Mesenchymal stem cell (in vitro differentiated cells and primary cell): ENCODE measurements around the gene TMEM132A.

Source experiments
- DNase-seq: peaks from one replicate; pipeline ENCODE4 v3.0.0-alpha.2; 2013
- H2AFZ ChIP-seq: one replicate; pipeline ENCODE4 v1.6.1; 2013; ENCODE audit warnings: low read depth, mild to moderate bottlenecking, control low read depth, inconsistent platforms, low read length, moderate library complexity
- H2AK5ac ChIP-seq: 2 replicates; pipeline ENCODE4 v1.6.1; 2013; ENCODE audit warnings: low read length, moderate library complexity, mild to moderate bottlenecking, inconsistent platforms; ENCODE audit not compliant: severe bottlenecking
- H2BK120ac ChIP-seq: one replicate; pipeline ENCODE4 v1.6.1; 2013; ENCODE audit warnings: low read depth, mild to moderate bottlenecking, inconsistent platforms, low read length, moderate library complexity
- H2BK12ac ChIP-seq, 2 experiments: one replicate each; pipeline ENCODE4 v1.6.1; 2013; ENCODE audit warnings: inconsistent platforms in 2 of 2, low read length in 2 of 2, mild to moderate bottlenecking in 2 of 2, moderate library complexity in 2 of 2, control low read depth in 1 of 2
- H2BK15ac ChIP-seq: one replicate; pipeline ENCODE4 v1.6.1; 2013; ENCODE audit warnings: mild to moderate bottlenecking, low read depth, inconsistent platforms; ENCODE audit not compliant: poor library complexity, severe bottlenecking
- H2BK5ac ChIP-seq: 2 replicates; pipeline ENCODE4 v1.6.1; 2013; ENCODE audit warnings: low read depth, mild to moderate bottlenecking, low read length, control low read depth, inconsistent platforms; ENCODE audit not compliant: poor library complexity, severe bottlenecking
- H3K14ac ChIP-seq, 2 experiments: one replicate each; pipeline ENCODE4 v1.6.1; 2013; ENCODE audit warnings: inconsistent platforms in 2 of 2, low read length in 2 of 2, control low read depth in 1 of 2, mild to moderate bottlenecking in 1 of 2, moderate library complexity in 1 of 2
- H3K18ac ChIP-seq, 2 experiments: one replicate each; pipeline ENCODE4 v1.6.1; 2013; ENCODE audit warnings: inconsistent platforms in 2 of 2, low read length in 2 of 2, control low read depth in 1 of 2, low read depth in 1 of 2, mild to moderate bottlenecking in 1 of 2
- H3K23ac ChIP-seq, 2 experiments: one replicate each; pipeline ENCODE4 v1.6.1; 2013; ENCODE audit warnings: inconsistent platforms in 2 of 2, low read length in 2 of 2, mild to moderate bottlenecking in 2 of 2, moderate library complexity in 2 of 2, control low read depth in 1 of 2
- H3K27ac ChIP-seq: 2 replicates; pipeline ENCODE4 v1.5.1; 2013; ENCODE audit warnings: mild to moderate bottlenecking, moderate library complexity, low read length, control low read depth, inconsistent platforms; ENCODE audit not compliant: poor library complexity, severe bottlenecking
- H3K27me3 ChIP-seq, 2 experiments: 2 replicates each; pipeline versions ENCODE4 v1.6.1 to v1.7.0; 2013; ENCODE audit warnings: low read length in 2 of 2, mild to moderate bottlenecking in 2 of 2, moderate library complexity in 2 of 2, control low read depth in 1 of 2, inconsistent platforms in 1 of 2; ENCODE audit not compliant: control insufficient read depth in 1 of 2, insufficient read depth in 1 of 2
- H3K36me3 ChIP-seq, 2 experiments: 2 replicates each; pipeline versions ENCODE4 v1.6.1 to v1.7.0; 2013; ENCODE audit warnings: low read length in 2 of 2, control low read depth in 1 of 2, inconsistent platforms in 1 of 2, low read depth in 1 of 2, mild to moderate bottlenecking in 1 of 2; ENCODE audit not compliant: insufficient read depth in 2 of 2, control insufficient read depth in 1 of 2
- H3K4ac ChIP-seq, 2 experiments: one replicate each; pipeline ENCODE4 v1.6.1; 2013; ENCODE audit warnings: inconsistent platforms in 2 of 2, low read length in 2 of 2, mild to moderate bottlenecking in 2 of 2, moderate library complexity in 2 of 2, control low read depth in 1 of 2, low read depth in 1 of 2
- H3K4me1 ChIP-seq: 2 replicates; pipeline ENCODE4 v1.6.1; 2013; ENCODE audit warnings: low read depth, low read length, control low read depth; ENCODE audit not compliant: control insufficient read depth, insufficient read depth
- H3K4me2 ChIP-seq: 2 replicates; pipeline ENCODE4 v1.6.1; 2013; ENCODE audit warnings: low read length, mild to moderate bottlenecking, inconsistent platforms; ENCODE audit not compliant: poor library complexity, severe bottlenecking
- H3K4me3 ChIP-seq, 2 experiments: 2 replicates each; pipeline versions ENCODE4 v1.5.1 to v1.7.0; 2013; ENCODE audit warnings: low read length in 2 of 2, mild to moderate bottlenecking in 2 of 2, control low read depth in 1 of 2, low read depth in 1 of 2; ENCODE audit not compliant: insufficient read depth in 1 of 2
- H3K79me1 ChIP-seq: replicated peaks from 2 replicates; pipeline ENCODE4 v1.6.1; 2013; ENCODE audit warnings: mild to moderate bottlenecking, control low read depth, low read length, inconsistent platforms; ENCODE audit not compliant: poor library complexity, severe bottlenecking
- H3K9ac ChIP-seq: 2 replicates; pipeline ENCODE4 v1.7.0; 2013; ENCODE audit warnings: mild to moderate bottlenecking, low read length, moderate library complexity
- H3K9me3 ChIP-seq: 2 replicates; pipeline ENCODE4 v1.7.0; 2013; ENCODE audit warnings: mild to moderate bottlenecking, low read length; ENCODE audit not compliant: control insufficient read depth
- H4K8ac ChIP-seq: one replicate; pipeline ENCODE4 v1.6.1; 2013; ENCODE audit warnings: inconsistent platforms, mild to moderate bottlenecking, low read length, moderate library complexity
- H4K91ac ChIP-seq: one replicate; pipeline ENCODE4 v1.6.1; 2013; ENCODE audit warnings: mild to moderate bottlenecking, low read length, inconsistent platforms
- WGBS: methylation state at CpG from one replicate; pipeline ENCODE4 v1.1.7; 2013; ENCODE audit warnings: mixed read lengths; 5-methylcytosine and 5-hydroxymethylcytosine counted together

Gene TMEM132A

DNA sequence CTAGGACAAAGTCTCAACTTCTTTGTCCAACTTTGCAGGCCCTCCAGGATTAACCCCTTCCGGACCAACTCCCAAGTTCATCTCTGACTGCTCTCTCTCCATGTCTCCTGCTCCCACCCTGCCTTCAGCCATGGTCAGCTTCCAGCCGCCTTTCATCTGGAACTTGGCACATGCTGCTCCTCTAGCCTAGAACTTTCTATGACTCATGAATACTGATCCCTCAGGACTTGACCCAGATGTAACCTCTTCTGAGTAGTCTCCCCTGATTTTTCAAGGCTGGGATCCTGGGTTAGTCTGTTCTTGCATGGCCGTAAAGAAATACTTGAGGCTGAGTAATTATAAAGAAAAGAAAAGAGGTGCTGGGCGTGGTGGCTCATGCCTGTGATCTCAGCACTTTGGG, 32.9 kb downstream of the TMEM132A start:
- Histone ChIP-seq H3K4me2 (no peak overlapping the region), H2AK5ac (no peak overlapping the region), H3K4ac (no peak overlapping the region), H2BK15ac (no peak overlapping the region), H3K9ac (no peak overlapping the region), H3K4me1 (peaks cover 5% of the 10 kb centered on the region), H3K18ac (no peak overlapping the region), H3K9me3 (no peaks in the 10 kb centered on the region), H2AFZ (no peak overlapping the region), H2BK12ac (no peak overlapping the region), H3K27ac (no peak overlapping the region), H2BK120ac (no peak overlapping the region), H3K14ac (no peak overlapping the region), H3K4me3 (no peak overlapping the region), H3K79me1 (no peaks in the 10 kb centered on the region), H4K91ac (no peak overlapping the region), H3K27me3 (peaks cover 0 to 15% of the 10 kb centered on the region in 2 experiments), H3K36me3 (no peaks in the 10 kb centered on the region), H2BK5ac (no peak overlapping the region), H4K8ac (no peak overlapping the region), H3K23ac (no peak overlapping the region)
- no peak for DNase-seq
- 92% methylated on average over 3 of the region's 4 CpGs for WGBS

DNA sequence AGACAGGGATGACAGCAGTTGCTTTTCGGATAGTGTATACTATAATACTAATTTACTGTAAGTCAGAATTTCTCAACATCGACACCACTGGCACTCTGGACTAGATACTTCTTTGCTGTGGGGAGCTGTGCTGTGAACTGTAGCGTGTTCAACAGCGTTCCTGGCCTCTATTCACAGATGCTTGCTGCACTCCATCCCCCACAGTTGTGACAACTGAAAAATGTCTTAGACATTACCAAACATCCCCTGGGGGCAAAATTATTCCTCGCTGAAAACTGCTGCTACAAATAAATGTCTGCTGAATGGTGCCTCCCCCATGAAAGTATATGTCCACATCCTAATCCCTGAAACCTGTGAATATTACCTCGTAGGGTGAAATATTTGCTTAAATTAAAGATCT, 35.2 kb downstream of the TMEM132A start:
- Histone ChIP-seq H2AK5ac (no peak overlapping the region), H2BK15ac (no peak overlapping the region)
- 74% methylated on average over 6 of the region's 6 CpGs for WGBS

DNA sequence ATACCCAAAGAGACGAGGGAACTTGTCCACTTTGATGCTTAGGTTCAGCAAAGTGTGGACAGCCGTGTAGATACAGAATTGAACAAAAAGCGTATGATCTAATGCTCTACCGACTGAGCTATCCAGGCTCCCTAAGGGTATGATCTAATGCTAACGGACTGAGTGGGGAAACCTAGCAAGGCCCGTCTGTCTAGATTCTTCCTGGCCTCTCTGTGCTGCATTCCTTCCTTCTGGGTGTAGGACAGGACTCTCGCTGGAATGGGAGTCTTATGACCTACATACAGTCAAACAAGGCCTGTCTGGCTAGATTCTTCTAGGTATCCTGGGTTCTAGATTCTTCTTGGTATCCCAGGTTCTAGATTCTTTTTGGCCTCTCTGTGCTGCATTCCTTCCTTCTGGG, 36.1 kb downstream of the TMEM132A start:
- no peak overlapping the region for H2BK12ac ChIP-seq
- no peak overlapping the region for H4K91ac ChIP-seq
- H3K36me3 ChIP-seq: no peaks in the 10 kb centered on the region
- H3K27ac ChIP-seq: no peak overlapping the region
- no peak overlapping the region for H3K23ac ChIP-seq
- 88% methylated on average over 7 of the region's 7 CpGs for WGBS
- H3K27me3 ChIP-seq: peaks cover 0 to 15% of the 10 kb centered on the region in 2 experiments
- H3K79me1 ChIP-seq: no peaks in the 10 kb centered on the region
- H2BK15ac ChIP-seq: no peak overlapping the region
- H2BK5ac ChIP-seq: no peak overlapping the region
- no peak overlapping the region for H3K4me3 ChIP-seq
- H4K8ac ChIP-seq: no peak overlapping the region
- no peak overlapping the region for H3K9ac ChIP-seq
- no peak overlapping the region for H3K14ac ChIP-seq
- H3K4ac ChIP-seq: no peak overlapping the region
- H3K9me3 ChIP-seq: no peaks in the 10 kb centered on the region
- no peak overlapping the region for H2BK120ac ChIP-seq
- H3K18ac ChIP-seq: no peak overlapping the region
- no peaks in the 10 kb centered on the region for H3K4me1 ChIP-seq
- DNase-seq: no peak
- no peak overlapping the region for H2AK5ac ChIP-seq
- no peak overlapping the region for H3K4me2 ChIP-seq
- H2AFZ ChIP-seq: no peak overlapping the region

More for the DNA sequence above, 35.2 kb downstream of the TMEM132A start:
- no peak overlapping the region for H2BK120ac ChIP-seq
- DNase-seq: no peak
- H3K36me3 ChIP-seq: no peaks in the 10 kb centered on the region
- H3K79me1 ChIP-seq: no peaks in the 10 kb centered on the region
- H3K27ac ChIP-seq: no peak overlapping the region
- H3K18ac ChIP-seq: no peak overlapping the region
- no peak overlapping the region for H2BK12ac ChIP-seq
- no peak overlapping the region for H3K14ac ChIP-seq
- no peak overlapping the region for H3K23ac ChIP-seq
- H4K8ac ChIP-seq: no peak overlapping the region
- no peak overlapping the region for H3K4me3 ChIP-seq
- no peak overlapping the region for H3K9ac ChIP-seq
- H3K4ac ChIP-seq: no peak overlapping the region
- H3K27me3 ChIP-seq: peaks cover 0 to 15% of the 10 kb centered on the region in 2 experiments
- H2AFZ ChIP-seq: no peak overlapping the region
- H3K9me3 ChIP-seq: no peaks in the 10 kb centered on the region
- no peaks in the 10 kb centered on the region for H3K4me1 ChIP-seq
- H4K91ac ChIP-seq: no peak overlapping the region
- H2BK5ac ChIP-seq: no peak overlapping the region
- H3K4me2 ChIP-seq: no peak overlapping the region

DNA sequence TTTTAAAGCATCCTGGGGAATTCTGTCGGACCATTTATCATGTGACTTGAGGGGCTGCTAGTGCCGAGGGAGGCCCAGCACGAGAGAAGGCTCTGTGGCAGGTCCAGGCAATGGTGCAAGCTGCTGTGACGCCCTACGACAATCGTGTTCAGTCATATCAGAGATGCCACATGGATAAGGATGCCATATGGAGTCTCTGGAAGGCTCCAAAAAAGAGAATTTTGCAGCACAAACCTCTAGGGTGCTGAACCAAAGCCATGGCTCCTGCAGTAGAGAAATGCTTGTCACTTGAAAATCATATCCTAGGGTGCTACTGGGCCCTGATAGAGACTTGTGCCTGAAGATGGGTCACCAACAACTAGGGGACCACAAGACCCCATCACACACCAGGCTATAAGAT, 40.5 kb downstream of the TMEM132A start:
- H3K27ac ChIP-seq: no peak overlapping the region
- H3K18ac ChIP-seq: no peak overlapping the region
- H3K4me3 ChIP-seq: no peak overlapping the region
- peak overlapping the region in 1 of 2 experiments; percentile 24 for H3K23ac ChIP-seq
- H3K4ac ChIP-seq: no peak overlapping the region
- WGBS: 78% methylated on average over 6 of the region's 6 CpGs
- peaks cover 12 to 19% of the 10 kb centered on the region in 2 experiments for H3K27me3 ChIP-seq
- no peak overlapping the region for H3K4me2 ChIP-seq
- H3K79me1 ChIP-seq: no peaks in the 10 kb centered on the region
- no peak overlapping the region for H2BK15ac ChIP-seq
- no peak for DNase-seq
- H2BK12ac ChIP-seq: no peak overlapping the region
- H3K9ac ChIP-seq: no peak overlapping the region
- no peaks in the 10 kb centered on the region for H3K4me1 ChIP-seq
- H3K36me3 ChIP-seq: no peaks in the 10 kb centered on the region
- no peak overlapping the region for H2BK5ac ChIP-seq
- no peak overlapping the region for H2BK120ac ChIP-seq
- no peak overlapping the region for H4K91ac ChIP-seq
- no peak overlapping the region for H4K8ac ChIP-seq
- peaks cover 4% of the 10 kb centered on the region for H3K9me3 ChIP-seq
- H3K14ac ChIP-seq: no peak overlapping the region
- no peak overlapping the region for H2AK5ac ChIP-seq
- no peak overlapping the region for H2AFZ ChIP-seq
